Heart right ventricle (tissue), 16 donors: ENCODE data around the gene CHMP5. TPM values are rescaled to one million over a fixed set of nuclear protein-coding genes. Genes with fewer than 3 reads are reported as not detected.
A peak's percentile ranks its signal among the peaks of the same experiment; 100 is the strongest.

Source experiments
- ATAC-seq, 8 donors: fragments of 200-7000 bp; cut with Tn5 transposase; one replicate each; pipeline ENCODE4 v1.9.1; 2020; ENCODE audit warnings: mild to moderate bottlenecking in 8 of 8, moderate library complexity in 8 of 8, moderate number of reproducible peaks in 1 of 8
- DNase-seq, 2 donors: peaks; one replicate each; pipeline ENCODE4 v3.0.0-alpha.2; 2020
- H3K27ac ChIP-seq, 10 donors: fragments of 200-600 bp; sonication (generic) in 2 of 10; one replicate each; pipeline versions ENCODE4 v1.5.0 to v1.8.0; 2020 to 2022; ENCODE audit warnings: mild to moderate bottlenecking in 3 of 10
- H3K27me3 ChIP-seq, 7 donors: fragments of 200-600 bp; one replicate each; pipeline ENCODE4 v1.8.0; 2021 to 2022; ENCODE audit warnings: mild to moderate bottlenecking in 2 of 7
- H3K36me3 ChIP-seq, 9 donors: fragments of 200-600 bp; sonication (generic) in 1 of 9; one replicate each; pipeline versions ENCODE4 v1.5.0 to v1.8.0; 2020 to 2022; ENCODE audit warnings: mild to moderate bottlenecking in 2 of 9
- H3K4me1 ChIP-seq, 9 donors: fragments of 200-600 bp; sonication (generic) in 1 of 9; one replicate each; pipeline versions ENCODE4 v1.5.0 to v1.8.0; 2020 to 2022; ENCODE audit warnings: mild to moderate bottlenecking in 4 of 9
- H3K4me3 ChIP-seq, 10 donors: fragments of 200-600 bp; sonication (generic) in 2 of 10; one replicate each; pipeline versions ENCODE4 v1.5.0 to v1.8.0; 2020 to 2022; ENCODE audit warnings: mild to moderate bottlenecking in 7 of 10, moderate library complexity in 2 of 10
- H3K9me3 ChIP-seq, 11 donors: fragments of 200-600 bp in 10 of 11; sonication (generic) in 2 of 11; one replicate each; pipeline versions ENCODE4 v1.5.0 to v1.8.0; 2013 to 2022; ENCODE audit warnings: mild to moderate bottlenecking in 2 of 11, control low read depth in 1 of 11, moderate library complexity in 1 of 11
- WGBS, 2 donors: extraction: QIAGEN DNeasy Blood & Tissue Kit; methylation state at CpG; one replicate each; pipeline ENCODE4 v1.1.7; 2013; ENCODE audit warnings: inconsistent platforms in 1 of 2; 5-methylcytosine and 5-hydroxymethylcytosine counted together
- intact Hi-C, 10 donors: fragments of 100-400 bp; cut with DNase I; formaldehyde crosslinking; loops; one replicate each; pipeline versions ENCODE4 v1.11.1 to v1.14.2; 2022
- polyA plus RNA-seq, 2 donors: library from polyadenylated mRNA; stranded (reverse); fragments of 200-250 nt; gene quantifications; one replicate each; pipeline ENCODE4 v1.2.3, GENCODE V29; 2013
- total RNA-seq, 10 donors: library from RNA; stranded (reverse); fragmentation: NEBNext Ultra II Directional in 3 of 10; extraction: Animal tissue kit (Norgen Biotek cat#: 25700) in 3 of 10; gene quantifications; one replicate each; pipeline versions ENCODE4 v1.2.1 to v1.2.4, GENCODE V29; 2021 to 2023
- TF ChIP-seq, protein P1 (sequence below), 9 donors: fragments of 200-600 bp; sonication (generic) in 2 of 9; IDR thresholded peaks; one replicate each; pipeline versions ENCODE4 v1.5.0 to v1.8.0; 2021 to 2022; ENCODE audit warnings: antibody characterized with exemption in 9 of 9, mild to moderate bottlenecking in 5 of 9, moderate library complexity in 1 of 9
- donor health status: Arrhythmogenic right ventricular cardiomyopathy.
- donor health status: ischemic (EF 13 %, LVEDD 7.1; RV severe dilation, severe dysfunction).
- donor health status: healthy with polysubstance abuse.
- donor health status: DM: no; HTN: yes; CAD: no.
- donor health status: DM: no; HTN: no; CAD: no.
- donor health status: ischemic (EF 25% LVEDD 6.9; RV normal size, moderate dysfunction).
- donor health status: ischemic (EF 25% LVEDD 5.7; RV mildly dilated, moderate dysfunction).
- donor health status: healthy.
- donor health status: DM: yes; HTN: yes; CAD: no.
- donor health status: Ischemic cardiomyopathy.
- donor health status: ischemic (EF 35%, LVEDD 5.7; RV mildly dilated, moderate dysfunction).
- donor health status: nonischemic (EF 11% LVEDD 7.7; RV severe dilation, severe dysfunction).
- donor health status: DM: yes; HTN: yes; CAD: no.
- donor health status: PGD.
- donor health status: ischemic (EF 29% LVEDD 5.4; RV normal size, mild dysfunction).
- donor health status: nonischemic (EF 23%, LVEDD 6.1; RV moderate dilation, normal function).

CHMP5 gene
- total and polyA plus RNA-seq, 12 donors = 24.1 to 57.2 (median 53.5) TPM

GRCh38 chr9:33222031-33222430, 42.8 kb upstream of the CHMP5 start:
- ATAC-seq (no peak), DNase-seq (no peak)
- H3K36me3 ChIP-seq = no peaks in the 10 kb centered on the region
- no peak overlapping the region for H3K27ac ChIP-seq
- no peaks in the 10 kb centered on the region for H3K9me3 ChIP-seq
- intact Hi-C loops = loop anchor here in 6 of 10 donors (2.0 to 10.0 kb wide), 4 partner anchors 47 to 141 kb away; partner anchors contain the start of gene B4GALT1 (in 1 of the 6)
- TF ChIP-seq, protein P1, sequence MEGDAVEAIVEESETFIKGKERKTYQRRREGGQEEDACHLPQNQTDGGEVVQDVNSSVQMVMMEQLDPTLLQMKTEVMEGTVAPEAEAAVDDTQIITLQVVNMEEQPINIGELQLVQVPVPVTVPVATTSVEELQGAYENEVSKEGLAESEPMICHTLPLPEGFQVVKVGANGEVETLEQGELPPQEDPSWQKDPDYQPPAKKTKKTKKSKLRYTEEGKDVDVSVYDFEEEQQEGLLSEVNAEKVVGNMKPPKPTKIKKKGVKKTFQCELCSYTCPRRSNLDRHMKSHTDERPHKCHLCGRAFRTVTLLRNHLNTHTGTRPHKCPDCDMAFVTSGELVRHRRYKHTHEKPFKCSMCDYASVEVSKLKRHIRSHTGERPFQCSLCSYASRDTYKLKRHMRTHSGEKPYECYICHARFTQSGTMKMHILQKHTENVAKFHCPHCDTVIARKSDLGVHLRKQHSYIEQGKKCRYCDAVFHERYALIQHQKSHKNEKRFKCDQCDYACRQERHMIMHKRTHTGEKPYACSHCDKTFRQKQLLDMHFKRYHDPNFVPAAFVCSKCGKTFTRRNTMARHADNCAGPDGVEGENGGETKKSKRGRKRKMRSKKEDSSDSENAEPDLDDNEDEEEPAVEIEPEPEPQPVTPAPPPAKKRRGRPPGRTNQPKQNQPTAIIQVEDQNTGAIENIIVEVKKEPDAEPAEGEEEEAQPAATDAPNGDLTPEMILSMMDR (IDR thresholded peaks at IDR 0.05) = no peak
- WGBS, 2 donors = 69 to 77% methylated on average over 3 of the region's 3 CpGs
- peaks cover 0 to 31% (median 4%) of the 10 kb centered on the region in 9 donors for H3K4me1 ChIP-seq
- no peak overlapping the region for H3K4me3 ChIP-seq
- no peaks in the 10 kb centered on the region for H3K27me3 ChIP-seq

DNA sequence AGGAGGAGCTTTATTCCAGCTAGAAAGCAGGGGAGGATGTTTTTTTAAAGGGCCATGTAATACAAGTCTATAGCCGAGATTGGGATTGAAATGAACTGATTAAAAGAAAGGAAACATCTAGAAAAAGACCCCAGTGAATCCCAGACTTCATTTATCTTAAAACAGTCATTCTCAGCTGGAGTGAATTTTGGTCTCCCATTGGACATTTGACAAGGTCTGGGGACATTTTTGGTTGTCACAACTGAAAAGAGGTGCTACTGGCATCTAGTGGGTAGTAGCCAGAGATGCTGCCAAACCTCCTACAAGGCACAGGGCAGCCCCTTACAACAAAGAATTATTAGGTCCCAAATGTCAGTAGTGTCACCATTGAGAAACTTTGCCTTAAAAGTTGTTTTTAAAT, 41.2 kb upstream of the CHMP5 start:
- no peak for ATAC-seq
- peaks cover 0 to 31% (median 4%) of the 10 kb centered on the region in 9 donors for H3K4me1 ChIP-seq
- intact Hi-C loops = loop anchor here in 9 of 10 donors (1.0 to 10.0 kb wide), 8 partner anchors 49 to 143 kb away; partner anchors contain the start of gene B4GALT1 (in 1 of the 9)

DNA sequence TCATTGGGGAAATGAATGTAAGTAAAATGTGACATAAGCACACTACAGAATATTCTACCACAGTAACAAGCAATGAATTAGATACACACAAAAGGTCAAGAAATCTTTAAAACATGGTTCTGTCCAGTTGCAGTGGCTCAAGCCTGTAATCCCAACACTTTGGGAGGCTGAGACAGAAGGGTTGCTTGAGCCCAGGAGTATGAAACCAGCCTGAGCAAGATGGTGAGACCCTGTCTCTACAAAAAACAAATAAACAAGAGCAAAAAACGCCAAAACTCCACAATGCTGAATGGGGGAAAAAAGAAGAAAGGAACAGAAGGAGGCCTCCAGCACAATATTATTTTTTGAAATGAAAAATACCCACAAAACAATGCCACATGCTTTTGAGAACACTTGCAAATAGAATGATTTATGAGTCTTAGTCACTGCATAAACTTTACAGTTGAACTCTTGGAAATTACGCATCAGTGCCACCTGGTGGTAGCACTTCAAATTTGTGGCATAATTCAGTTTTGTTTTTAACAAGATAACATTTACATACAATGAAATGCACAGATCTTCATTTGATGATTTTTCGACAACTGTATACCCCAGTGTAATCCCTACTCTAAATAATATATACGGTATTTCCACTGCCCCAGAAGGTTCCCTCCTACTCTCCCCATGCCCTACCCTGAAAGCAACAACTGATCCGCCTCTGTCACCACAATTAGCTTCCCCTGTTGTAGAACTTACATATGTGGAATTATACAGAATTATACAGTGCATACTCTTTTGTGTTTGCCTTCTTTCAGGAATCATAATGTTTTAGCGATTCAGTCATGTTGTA, 39.3 kb upstream of the CHMP5 start:
- no peaks in the 10 kb centered on the region for H3K27me3 ChIP-seq
- DNase-seq = peak in 1 of 2 donors; percentile 68

More for the DNA sequence above, 41.2 kb upstream of the CHMP5 start:
- no peak overlapping the region for H3K4me3 ChIP-seq
- H3K27ac ChIP-seq = peak overlapping the region in 1 of 10 donors; percentile 4
- TF ChIP-seq, protein P1 (IDR thresholded peaks at IDR 0.05) = peak in 4 of 9 donors; percentile 22 to 41 (median 30)
- WGBS, 2 donors = 76 to 79% methylated on average over 1 of the region's 1 CpG
- DNase-seq = no peak
- no peaks in the 10 kb centered on the region for H3K36me3 ChIP-seq
- H3K27me3 ChIP-seq = no peaks in the 10 kb centered on the region
- no peaks in the 10 kb centered on the region for H3K9me3 ChIP-seq

DNA sequence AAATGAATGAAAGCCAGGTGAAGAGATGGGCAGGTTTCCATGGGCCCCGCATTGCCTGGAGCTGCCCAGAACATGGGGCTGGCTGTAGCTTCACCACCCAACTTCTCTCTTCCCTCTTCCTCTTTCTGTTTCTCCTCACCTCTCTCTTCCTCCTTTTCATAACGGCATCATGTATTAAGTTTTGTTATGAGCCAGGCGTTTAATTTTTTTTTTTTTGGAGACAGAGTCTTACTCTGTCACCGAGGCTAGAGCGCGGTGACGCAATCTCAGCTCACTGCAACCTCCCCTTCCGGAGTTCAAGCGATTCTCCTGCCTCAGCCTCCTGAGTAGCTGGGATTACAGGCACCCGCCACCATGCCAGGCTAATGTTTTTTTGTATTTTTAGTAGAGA, 37.8 kb upstream of the CHMP5 start:
- 87 to 91% methylated on average over 10 of the region's 10 CpGs for WGBS, 2 donors

More for the DNA sequence above, 39.3 kb upstream of the CHMP5 start:
- 27 to 28% methylated on average over 6 of the region's 6 CpGs for WGBS, 2 donors
- peak in 6 of 8 donors; percentile 34 to 68 (median 48) for ATAC-seq
- peaks cover 0 to 30% (median 4%) of the 10 kb centered on the region in 9 donors for H3K4me1 ChIP-seq
- H3K9me3 ChIP-seq = no peaks in the 10 kb centered on the region
- intact Hi-C loops = loop anchor here in 9 of 10 donors (1.0 to 10.0 kb wide), 7 partner anchors 51 to 145 kb away; no protein-coding TSS in a partner anchor
- no peaks in the 10 kb centered on the region for H3K36me3 ChIP-seq
- H3K4me3 ChIP-seq = no peak overlapping the region
- H3K27ac ChIP-seq = peak overlapping the region in 2 of 10 donors; percentile 0 to 77
- TF ChIP-seq, protein P1 (IDR thresholded peaks at IDR 0.05) = peak; percentile 47 to 85 (median 78)

More for the DNA sequence above, 37.8 kb upstream of the CHMP5 start:
- Histone ChIP-seq H3K4me3 (no peak overlapping the region), H3K27me3 (no peaks in the 10 kb centered on the region), H3K9me3 (no peaks in the 10 kb centered on the region), H3K4me1 (peaks cover 0 to 15% (median 4%) of the 10 kb centered on the region in 9 donors), H3K36me3 (no peaks in the 10 kb centered on the region), H3K27ac (peak overlapping the region in 1 of 10 donors; percentile 77)
- intact Hi-C loops = loop anchor here in 4 of 10 donors (2.0 to 10.0 kb wide), 3 partner anchors 52 to 146 kb away; no protein-coding TSS in a partner anchor
- ATAC-seq (peak in 7 of 8 donors; percentile 16 to 73 (median 34)), DNase-seq (peak; percentile 19 to 45)
- TF ChIP-seq, protein P1 (IDR thresholded peaks at IDR 0.05) = no peak
